HG03442 (cell line): ENCODE measurements around the gene KSR1.
A peak's percentile ranks its signal among the peaks of the same experiment; 100 is the strongest.
"Not testable (repeated sequence)": the region's sequence is repeated elsewhere in the genome, so short reads cannot be mapped to it uniquely, and the experiment has no call there.

ENCODE experiments used
- ATAC-seq: cut with Tn5 transposase; IDR thresholded peaks from one replicate; pipeline ENCODE4 v1.9.1; 2021; ENCODE audit warnings: mild to moderate bottlenecking, moderate library complexity; ENCODE audit not compliant: unreplicated experiment

The KSR1 gene

DNA sequence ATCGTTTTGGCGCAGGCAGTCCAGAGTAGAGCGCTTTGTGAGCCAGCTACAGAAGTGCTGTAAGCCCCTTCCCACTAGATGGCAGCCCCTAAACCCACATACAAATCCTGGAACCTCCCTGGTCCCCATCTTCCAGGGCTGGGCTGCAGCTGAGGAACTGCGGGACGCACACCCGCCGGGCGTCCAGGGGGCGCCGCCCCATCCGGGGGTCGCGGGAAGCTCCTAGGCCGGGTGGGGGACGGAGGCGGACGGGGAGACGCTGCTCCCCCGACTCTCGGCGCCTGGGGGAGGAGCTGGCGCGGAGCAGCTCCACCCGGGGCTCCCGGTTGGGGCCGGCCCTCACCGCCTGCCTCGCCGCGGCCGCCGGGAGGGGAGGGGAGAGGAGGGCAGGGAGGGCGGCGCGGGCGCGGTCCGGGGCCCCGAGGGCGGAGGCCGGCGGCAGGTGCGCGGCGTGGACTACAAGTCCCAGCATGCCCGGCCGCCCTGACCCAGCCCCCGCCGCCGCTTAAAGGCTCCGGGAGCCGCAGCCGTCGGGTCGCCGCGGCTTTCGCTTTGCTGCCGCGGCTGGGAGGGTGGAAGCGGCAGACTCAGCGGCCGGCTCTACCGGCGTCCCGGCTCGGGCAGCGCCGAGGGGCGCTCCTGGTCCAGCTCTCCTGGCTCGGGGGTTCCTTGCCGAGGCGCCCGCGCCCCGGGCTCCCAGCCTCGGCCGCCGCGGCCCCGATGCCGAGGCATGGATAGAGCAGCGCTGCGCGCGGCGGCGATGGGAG lies at the start of gene KSR1:
Gene KSR1 (plus strand): TSS at position 535 of the 767 bp plus-strand sequence. CDS start 196 bp downstream, at position 731.
- peak; percentile 84 for ATAC-seq

DNA sequence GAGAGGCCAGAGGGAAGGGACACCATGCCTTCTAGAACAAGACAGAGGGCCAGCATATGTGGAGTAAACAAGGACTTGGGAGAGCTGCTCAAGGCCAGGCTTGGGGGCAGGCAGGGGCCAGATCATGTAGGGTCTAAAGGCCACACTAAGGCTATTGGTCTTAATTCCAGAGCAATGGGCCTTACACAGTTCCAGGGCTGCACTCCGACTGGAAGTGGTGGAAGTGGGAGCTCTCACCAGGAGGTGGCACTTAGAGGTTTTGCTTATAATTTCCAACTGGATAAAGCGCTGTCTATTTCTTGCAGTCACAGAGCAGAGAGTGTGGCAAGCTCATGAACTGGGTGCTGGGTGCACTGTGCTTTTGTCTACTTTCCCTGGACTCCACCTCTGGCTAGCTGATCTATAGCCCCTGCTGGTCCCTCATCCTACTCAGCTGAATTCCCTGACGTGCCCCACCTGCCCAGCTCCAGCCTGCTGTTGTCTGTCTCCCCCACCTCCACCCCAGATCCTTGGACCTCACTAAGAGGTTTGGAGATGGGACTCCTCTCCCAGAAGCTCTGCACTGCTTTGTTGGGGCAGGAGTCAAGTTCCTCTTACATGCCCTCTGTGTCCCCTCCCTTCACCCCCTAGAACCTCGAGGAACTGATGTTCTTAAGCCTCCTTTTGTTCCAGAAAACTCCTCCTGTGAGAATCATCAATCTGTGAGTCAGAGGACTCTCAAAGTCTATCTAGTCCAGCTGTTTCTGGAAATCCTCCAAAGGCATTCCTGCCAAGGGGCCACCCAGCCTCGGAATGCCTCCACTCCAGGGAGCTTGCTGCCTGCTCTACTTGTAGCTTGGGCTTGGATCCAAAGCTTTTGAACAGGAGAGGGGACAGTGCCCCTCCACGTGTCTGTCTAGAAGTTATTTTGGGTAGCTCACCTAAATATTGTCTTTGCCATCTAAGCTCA lies 48.1 kb upstream of the KSR1 start:
- ATAC-seq, result no peak

DNA sequence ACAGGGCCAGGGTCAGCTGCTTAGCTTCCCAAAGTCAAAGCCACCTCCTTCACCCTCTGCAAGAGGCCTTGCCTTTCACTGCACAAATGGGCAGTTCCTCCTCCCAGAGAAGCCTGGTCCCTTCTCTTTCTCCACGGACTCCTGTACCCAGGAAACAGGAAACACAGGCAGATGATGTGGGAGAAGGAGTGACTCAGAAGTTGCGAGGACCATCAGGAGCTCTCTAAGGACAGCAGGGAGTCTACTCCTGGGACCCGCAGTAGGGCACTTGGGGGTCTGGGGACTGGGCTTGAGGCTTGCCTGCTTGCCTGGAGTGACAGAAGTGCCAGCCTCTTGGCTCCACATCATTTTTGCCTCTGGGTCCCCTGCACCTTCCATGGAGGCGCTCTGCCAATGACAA lies 47.4 kb upstream of the KSR1 start:
- no peak for ATAC-seq

DNA sequence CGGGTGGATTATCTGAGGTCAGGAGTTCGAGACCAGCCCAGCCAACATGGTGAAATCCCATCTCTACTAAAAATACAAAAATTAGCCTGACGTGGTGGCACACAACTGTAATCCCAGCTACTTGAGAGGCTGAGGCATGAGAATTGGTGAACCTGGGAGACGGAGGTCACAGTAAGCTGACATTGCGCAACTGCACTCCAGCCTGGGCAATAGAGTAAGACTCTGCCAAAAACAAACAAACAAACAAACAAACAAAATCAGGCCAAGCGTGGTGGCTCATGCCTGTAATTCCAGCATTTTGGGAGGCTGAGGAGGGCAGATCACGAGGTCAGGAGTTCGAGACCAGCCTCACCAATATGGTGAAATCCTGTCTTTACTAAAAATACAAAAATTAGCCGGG lies 44.1 kb upstream of the KSR1 start:
- not testable (repeated sequence) for ATAC-seq

DNA sequence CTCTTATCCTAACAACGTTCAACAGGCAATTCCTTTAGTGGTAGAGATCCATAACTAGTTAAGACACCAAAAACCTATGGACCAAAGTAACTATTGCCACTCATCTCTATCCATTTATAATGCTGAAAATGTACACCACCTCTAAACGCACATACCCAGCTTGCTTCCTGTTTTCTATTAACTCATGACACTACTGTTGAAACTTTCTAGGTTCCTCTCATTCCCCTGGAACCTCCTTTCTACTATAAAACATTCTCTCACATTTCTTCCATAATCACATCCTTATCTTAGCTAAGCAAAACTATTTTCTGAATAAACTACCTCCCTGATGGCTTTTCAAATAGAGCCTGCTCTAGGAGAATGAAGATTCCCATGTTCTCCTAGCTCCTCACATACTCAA lies 42.9 kb upstream of the KSR1 start:
- ATAC-seq, result no peak

DNA sequence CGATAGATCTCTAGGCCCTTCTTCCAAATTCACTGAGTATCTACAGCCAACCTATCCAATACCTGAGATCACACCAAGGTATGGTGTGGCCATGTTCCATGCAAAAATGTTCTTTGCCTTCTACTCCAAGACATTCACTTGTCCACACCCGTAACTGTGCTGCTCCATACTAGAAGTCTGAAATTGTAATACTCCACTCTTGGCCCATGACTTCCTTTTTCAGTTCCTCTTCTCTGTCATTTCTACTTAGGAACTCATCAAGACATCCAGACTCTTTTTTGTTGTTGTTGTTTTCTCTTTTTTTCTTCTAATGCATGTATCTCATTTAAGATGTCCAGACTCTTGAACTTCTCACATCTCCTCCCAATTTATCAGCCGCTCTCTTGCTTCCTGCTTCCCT lies 42.5 kb upstream of the KSR1 start:
- no peak for ATAC-seq

DNA sequence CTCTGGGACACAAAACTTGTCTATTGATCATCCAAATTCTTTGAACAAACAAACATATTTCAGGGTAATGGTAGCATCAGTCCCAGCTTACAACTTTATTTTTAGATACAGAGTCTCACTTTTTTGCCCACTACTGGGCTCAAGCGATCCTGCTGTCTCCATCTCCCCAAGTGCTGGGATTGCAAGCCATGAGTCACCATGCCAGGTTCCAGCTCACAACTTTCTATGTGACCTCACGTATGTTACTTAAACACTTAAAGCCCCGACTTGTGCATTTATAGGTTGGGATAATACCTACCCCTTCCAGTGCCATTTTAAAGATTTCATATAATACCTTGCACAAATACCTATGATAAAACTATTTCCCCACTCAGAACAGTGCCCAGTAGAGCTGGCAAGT lies 42.0 kb upstream of the KSR1 start:
- no peak for ATAC-seq

DNA sequence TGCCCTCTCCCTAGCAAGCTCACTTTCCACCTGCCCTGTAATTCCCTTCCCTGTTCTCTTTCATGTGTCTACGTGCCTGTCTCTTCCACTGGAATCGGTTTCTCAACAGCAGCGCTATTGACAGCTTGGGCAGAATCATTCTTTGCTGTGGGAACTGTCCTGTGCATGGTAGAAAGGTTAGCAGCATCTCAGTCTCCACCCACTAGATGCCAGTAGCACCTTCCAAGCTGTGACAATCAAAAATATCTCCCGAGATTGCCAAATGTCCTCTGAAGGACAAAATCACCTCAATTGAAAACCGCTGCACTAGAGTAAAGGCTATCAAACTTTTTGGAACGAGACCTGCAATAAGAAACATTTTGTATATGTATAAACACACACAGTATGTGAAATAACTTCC lies 41.6 kb upstream of the KSR1 start:
- no peak for ATAC-seq

DNA sequence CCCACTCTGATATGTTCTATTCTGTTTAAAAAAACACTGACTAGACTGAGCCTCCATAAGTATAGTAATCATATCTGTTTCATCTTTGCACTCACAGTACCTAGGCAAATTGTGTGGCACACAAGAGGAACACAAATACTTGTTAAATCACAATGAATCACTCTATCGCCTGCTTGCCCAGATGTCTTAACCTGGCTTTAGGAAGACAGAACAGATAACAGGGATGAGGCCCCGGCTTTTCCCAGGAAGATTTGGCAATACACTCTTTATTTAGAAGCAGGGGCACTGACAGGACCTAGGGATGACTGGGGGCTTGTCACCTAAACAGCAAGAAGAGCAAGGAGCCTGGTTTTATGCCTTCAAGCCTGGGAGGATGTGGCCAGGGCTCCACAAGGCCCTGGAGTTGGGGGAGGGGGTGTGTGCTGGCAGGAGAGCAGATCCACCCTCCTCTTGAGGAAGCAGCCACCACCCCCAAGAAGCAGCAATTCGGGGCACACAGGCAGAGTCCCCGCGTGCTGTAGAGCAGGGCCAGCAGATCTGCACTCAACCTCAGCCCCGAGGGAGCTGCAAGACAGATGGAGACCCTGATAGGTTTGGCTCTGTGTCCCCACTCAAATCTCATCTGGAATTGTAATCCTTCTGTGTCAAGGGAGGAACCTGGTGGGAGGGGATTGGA lies 41.0 kb upstream of the KSR1 start:
- ATAC-seq, result no peak

DNA sequence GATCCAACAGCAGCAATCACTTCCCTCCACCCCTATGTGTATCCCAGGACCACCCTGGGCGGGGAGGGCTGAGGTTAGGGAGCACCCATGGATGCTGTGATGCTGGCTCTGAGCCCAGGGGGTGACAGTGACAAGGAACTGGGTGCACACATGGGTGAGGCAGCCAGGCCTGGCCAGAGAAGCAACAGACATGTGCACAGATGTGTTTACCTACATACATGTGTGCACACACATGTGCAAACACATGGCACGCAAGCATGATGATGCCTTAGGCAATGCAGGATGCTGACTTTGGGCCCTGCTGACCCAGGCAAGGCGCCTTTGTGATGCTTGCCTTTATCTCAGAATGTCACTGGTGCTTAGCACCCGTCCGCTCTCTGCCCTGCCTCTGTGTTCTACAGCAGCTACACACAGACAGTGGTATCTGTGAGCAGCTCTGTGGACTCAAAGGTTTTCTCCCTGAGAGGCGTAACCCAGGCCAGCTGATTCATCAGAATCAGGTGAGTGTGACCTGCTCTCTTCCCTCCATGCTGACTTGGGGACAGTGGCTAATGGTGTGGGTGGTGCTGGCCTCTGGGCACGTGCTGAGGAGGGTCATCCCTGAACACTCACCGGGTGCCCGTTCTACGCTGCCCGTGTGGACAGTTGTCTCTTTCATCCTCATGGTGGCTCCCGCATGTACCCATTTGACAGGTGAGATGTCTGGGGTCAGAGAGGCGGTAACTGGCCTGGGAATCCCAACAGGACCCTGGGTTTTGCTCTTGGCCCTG lies 38.5 kb upstream of the KSR1 start:
- no peak for ATAC-seq

DNA sequence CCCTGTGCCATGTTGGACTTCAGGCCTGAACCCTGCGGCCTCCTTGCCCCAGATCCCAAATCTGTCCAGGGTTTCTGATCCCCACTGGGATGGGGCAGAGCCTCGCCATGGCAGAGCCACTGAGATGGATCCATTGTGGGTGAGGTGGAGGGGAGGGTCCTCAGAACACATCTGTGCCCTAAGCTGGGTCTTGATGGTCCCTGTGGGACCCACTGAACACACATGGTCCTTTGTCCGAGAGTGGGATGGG lies 38.0 kb upstream of the KSR1 start:
- ATAC-seq, result no peak

DNA sequence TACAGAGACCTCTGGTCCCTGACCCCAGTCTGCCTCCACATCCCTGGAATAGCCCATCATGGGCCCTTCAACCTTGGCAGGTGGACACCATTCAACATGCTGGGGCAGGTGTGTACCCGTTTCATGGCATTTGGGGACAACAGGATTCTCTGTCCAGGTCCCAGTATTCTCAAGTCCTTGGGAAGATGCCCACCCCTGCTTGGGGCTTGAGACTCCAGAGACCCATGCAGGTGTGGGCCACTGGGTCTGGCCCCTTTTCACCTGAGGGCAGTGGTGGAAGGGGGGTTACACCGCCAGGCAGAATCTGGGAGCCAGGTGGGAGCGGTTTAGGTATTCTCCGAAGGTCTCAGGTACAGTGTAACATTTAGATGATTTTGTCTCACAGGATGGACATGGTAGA lies 37.1 kb upstream of the KSR1 start:
- no peak for ATAC-seq

DNA sequence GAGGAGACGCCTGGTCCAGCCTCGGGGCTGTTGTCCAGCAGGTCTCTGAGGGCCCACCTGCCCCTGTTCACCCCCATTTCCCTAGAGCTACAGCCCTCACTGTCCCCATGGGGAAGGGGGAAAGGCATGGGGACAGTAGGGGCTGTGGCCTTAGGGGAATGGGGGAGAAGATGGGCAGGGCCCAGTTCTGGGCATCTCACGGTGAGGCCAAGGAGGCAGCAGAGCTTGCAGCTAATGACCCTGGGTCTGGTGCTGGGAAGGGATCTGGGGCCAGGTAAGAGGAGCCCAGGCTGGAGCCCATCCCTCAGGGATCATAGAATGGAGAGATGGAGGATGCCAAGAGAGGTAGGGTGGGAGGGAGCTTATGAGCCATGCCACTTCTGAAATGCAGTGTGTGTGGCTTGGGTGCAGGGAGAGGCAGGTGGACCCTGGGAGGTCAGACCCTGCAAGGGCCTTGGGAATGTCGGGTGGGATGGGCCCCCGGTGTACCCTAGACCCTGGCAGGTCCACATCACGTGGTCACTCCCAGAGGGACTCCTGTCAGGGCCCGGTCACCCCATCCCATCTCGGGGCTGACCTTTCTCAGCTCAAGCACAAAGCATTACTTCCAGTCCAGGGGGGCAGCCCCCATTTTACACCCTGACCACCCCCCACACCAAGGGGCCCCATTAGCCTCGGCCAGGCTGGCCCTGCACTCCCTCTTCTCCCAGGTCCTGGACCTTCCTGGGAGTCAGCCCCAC lies 35.9 kb upstream of the KSR1 start:
- ATAC-seq, result no peak

DNA sequence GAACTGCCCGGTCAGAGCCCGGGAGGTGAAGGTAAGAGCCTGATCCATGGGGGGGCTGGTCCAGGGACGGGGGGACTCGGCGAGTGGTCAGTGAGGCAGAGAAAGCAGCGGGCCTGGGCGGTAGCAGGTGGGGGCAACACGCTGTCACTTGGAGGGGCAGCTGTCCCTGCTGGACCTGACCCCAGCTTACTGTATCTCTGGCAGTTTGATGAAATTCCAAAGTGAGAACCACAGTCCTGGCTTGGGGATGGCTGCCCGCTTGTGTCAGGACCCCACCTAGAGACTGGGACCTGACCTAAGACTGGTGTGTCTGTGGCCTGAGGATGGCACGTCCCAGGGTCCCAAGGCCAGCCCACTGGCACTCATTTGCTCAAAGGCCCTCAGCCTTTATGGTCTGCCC lies 35.1 kb upstream of the KSR1 start:
- ATAC-seq, result no peak

DNA sequence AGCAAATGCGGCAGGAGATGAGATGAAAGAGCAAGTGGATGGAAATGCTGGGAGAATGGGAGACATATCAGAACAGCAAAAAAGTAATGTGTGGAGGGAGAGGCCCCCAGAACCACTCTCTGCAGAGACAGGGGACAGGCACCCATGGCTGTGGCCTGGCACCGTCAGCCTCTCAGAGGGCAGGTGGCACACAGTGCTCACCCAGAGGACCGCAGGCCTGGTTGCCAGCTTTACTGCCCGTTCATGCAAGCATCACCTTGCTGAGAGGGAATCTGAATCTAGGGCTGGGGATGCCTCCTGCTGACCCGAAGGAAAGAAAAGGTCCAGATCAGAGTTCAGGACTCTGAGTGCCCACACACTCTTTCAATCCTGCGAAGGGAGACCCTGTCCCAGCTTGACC lies 34.6 kb upstream of the KSR1 start:
- not testable (repeated sequence) for ATAC-seq

DNA sequence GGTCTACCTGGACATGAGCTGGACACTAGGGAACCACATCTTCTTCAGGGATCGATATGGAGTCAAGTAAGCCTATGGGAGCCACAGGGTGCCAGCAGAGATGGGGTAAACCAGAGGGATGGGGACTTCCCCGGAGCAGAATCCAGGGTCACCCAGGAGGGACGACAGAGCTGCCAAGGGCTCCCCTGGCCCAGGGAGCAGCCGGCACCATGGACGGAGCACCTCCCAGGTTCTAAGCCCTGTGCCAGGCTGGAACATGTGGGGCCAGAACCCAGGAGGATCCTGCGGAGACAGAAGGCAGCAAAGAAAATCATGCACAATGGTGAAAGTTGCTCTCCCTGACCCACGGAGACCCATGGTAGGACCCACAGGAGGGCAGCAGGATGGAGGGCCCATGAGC lies 33.6 kb upstream of the KSR1 start:
- ATAC-seq, result no peak

DNA sequence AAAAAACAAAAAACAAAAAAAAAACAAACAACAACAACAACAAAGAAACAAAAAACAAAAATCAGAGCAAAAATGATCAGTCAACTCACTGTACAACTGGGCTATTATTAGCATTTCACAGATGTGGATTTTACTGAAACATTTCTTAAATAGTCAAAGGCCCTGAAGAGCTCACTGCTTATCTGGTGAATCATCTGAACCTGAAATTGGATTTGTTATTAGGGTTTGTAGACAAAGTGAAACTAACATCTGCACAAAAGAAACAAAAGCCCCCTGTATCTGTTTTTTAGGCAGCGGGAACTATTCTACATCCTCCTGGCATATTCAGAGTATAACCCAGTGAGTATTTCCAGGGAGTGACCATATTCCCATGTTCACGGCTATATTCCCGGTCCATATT lies 32.6 kb upstream of the KSR1 start:
- no peak for ATAC-seq

DNA sequence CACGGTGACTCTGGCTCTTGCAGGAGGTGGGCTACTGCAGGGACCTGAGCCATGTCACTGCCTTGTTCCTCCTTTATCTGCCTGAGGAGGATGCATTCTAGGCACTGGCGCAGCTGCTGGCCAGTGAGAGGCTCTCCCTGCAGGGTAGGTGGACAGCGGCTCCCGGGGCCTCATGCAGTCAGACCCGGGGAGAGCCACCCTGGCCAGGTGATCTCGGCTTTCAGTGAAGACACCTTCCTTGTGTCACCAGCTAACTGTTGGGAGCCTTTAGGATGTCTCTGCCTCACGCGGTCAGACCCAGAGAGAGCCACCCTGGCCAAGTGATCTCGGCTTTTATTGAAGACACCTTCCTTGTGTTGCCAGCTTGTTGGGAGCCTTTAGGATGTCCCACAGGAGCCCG lies 31.7 kb upstream of the KSR1 start:
- no peak for ATAC-seq

DNA sequence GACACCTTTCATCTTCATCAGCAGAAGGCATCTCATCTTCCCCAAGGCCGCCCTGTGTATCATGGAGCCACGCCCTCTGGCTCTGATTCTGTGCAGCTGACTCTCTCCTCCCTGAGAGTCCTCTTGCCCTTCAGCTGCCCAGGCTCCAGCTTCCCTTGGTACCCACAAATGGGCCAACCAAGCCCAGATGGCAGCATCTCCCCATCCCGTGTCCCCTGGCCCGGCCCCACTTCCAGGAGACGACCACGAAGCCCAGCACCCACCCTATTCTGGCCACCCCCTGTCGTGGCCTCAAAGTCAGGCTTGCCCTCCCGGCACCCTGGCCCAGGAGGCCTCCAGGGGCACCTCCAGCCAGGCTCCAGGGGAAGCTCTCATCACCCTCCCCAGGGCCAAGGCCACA lies 31.3 kb upstream of the KSR1 start:
- no peak for ATAC-seq

DNA sequence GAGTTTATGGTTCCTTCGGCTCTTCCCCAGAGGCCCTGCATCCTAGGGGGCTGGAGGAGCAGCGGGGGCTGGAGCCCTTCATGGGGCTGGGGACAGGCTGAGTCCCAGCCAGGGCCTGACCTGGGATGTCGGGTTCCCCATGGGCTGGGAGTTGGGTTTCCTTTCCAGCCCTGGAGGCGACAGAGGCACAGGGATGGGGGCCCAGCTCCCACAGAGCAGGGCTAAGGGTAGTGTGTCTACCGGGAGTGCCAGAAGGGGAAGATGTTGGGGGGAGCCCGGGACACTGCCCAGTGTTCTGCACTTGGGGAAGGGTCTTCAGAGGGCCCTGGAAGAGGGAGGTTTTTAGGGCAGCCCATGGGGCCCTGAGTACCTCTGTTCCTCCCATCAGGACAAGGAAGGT lies 30.7 kb upstream of the KSR1 start:
- not testable (repeated sequence) for ATAC-seq
